ENCODE measurements around the gene SH2B3. TPM values are rescaled to one million over a fixed set of nuclear protein-coding genes. Genes with fewer than 3 reads are reported as not detected.

SH2B3 gene
- total RNA-seq, 2 donors from 2014 or later, result 42.6 to 47.4 TPM

GRCh38 chr12:111420494-111420893, 14.8 kb downstream of the SH2B3 start:
- H3K4me1 ChIP-seq, result peaks cover 0 to 41% of the 10 kb centered on the region in 2 donors
- no peak overlapping the region for H3K4me3 ChIP-seq
- no peaks in the 10 kb centered on the region for H3K9me3 ChIP-seq
- no peaks in the 10 kb centered on the region for H3K27me3 ChIP-seq
- H3K36me3 ChIP-seq, result peaks cover 38% of the 10 kb centered on the region
- no peak for TF ChIP-seq CTCF (IDR thresholded peaks at IDR 0.05)
- no peak for DNase-seq (ENCODE audit: low spot score)
- peak overlapping the region; percentile 51 to 63 for H3K27ac ChIP-seq

GRCh38 chr12:111424189-111424792, 18.6 kb downstream of the SH2B3 start:
- Histone ChIP-seq H3K4me3 (no peak overlapping the region), H3K27me3 (no peaks in the 10 kb centered on the region), H3K27ac (peak overlapping the region; percentile 74 to 93), H3K36me3 (peaks cover 29% of the 10 kb centered on the region), H3K4me1 (peaks cover 0 to 75% of the 10 kb centered on the region in 2 donors), H3K9me3 (no peaks in the 10 kb centered on the region)
- no peak for TF ChIP-seq CTCF (IDR thresholded peaks at IDR 0.05)
- no peak for DNase-seq (ENCODE audit: low spot score)

GRCh38 chr12:111424793-111425251, 19.1 kb downstream of the SH2B3 start:
- H3K4me1 ChIP-seq, result peaks cover 0 to 75% of the 10 kb centered on the region in 2 donors

GRCh38 chr12:111425655-111426054, 19.9 kb downstream of the SH2B3 start:
- Histone ChIP-seq H3K36me3 (peaks cover 15% of the 10 kb centered on the region), H3K27ac (peak overlapping the region; percentile 74 to 93), H3K4me3 (no peak overlapping the region), H3K9me3 (no peaks in the 10 kb centered on the region), H3K4me1 (peaks cover 0 to 76% of the 10 kb centered on the region in 2 donors), H3K27me3 (no peaks in the 10 kb centered on the region)
- DNase-seq (ENCODE audit: low spot score), result no peak
- no peak for TF ChIP-seq CTCF (IDR thresholded peaks at IDR 0.05)

More at GRCh38 chr12:111424793-111425251, 19.1 kb downstream of the SH2B3 start:
- no peaks in the 10 kb centered on the region for H3K27me3 ChIP-seq
- no peak for DNase-seq (ENCODE audit: low spot score)
- peak overlapping the region; percentile 74 to 93 for H3K27ac ChIP-seq
- H3K9me3 ChIP-seq, result no peaks in the 10 kb centered on the region
- TF ChIP-seq CTCF (IDR thresholded peaks at IDR 0.05), result peak in 1 of 2 donors; percentile 48
- no peak overlapping the region for H3K4me3 ChIP-seq
- H3K36me3 ChIP-seq, result peaks cover 24% of the 10 kb centered on the region

GRCh38 chr12:111426344-111427185, 20.8 kb downstream of the SH2B3 start:
- Histone ChIP-seq H3K27me3 (no peaks in the 10 kb centered on the region), H3K36me3 (peaks cover 6% of the 10 kb centered on the region), H3K27ac (peak overlapping the region; percentile 74 to 93), H3K4me1 (peaks cover 0 to 85% of the 10 kb centered on the region in 2 donors), H3K9me3 (no peaks in the 10 kb centered on the region), H3K4me3 (no peak overlapping the region)
- no peak for DNase-seq (ENCODE audit: low spot score)
- TF ChIP-seq CTCF (IDR thresholded peaks at IDR 0.05), result no peak
